SHP77 (cell line): ENCODE data around the gene ATG16L1.

Experiments
- DNase-seq, 2 experiments: peaks; one replicate each; lab custom pipeline; 2025; lab: John Stamatoyannopoulos, UW

Gene ATG16L1

GRCh38 chr2:233260661-233261060, 9.2 kb downstream of the ATG16L1 start:
- no peak for DNase-seq

- DNase-seq, result no peak
Measured at GRCh38 chr2:233261819-233262555, 10.5 kb downstream of the ATG16L1 start.

GRCh38 chr2:233262562-233262961, 11.1 kb downstream of the ATG16L1 start:
- no peak for DNase-seq

GRCh38 chr2:233263045-233263570, 11.6 kb downstream of the ATG16L1 start:
- no peak for DNase-seq

GRCh38 chr2:233264667-233265066, 13.2 kb downstream of the ATG16L1 start:
- no peak for DNase-seq

- no peak for DNase-seq
Measured at GRCh38 chr2:233265899-233266431, 14.5 kb downstream of the ATG16L1 start.

GRCh38 chr2:233266481-233266880, 15.0 kb downstream of the ATG16L1 start:
- DNase-seq, result no peak

GRCh38 chr2:233267516-233268245, 16.2 kb downstream of the ATG16L1 start:
- no peak for DNase-seq

- no peak for DNase-seq
Measured at GRCh38 chr2:233270366-233270765, 18.9 kb downstream of the ATG16L1 start.

- DNase-seq, result no peak
Measured at GRCh38 chr2:233270951-233271350, 19.5 kb downstream of the ATG16L1 start.

- no peak for DNase-seq
Measured at GRCh38 chr2:233271693-233272092, 20.2 kb downstream of the ATG16L1 start.

- no peak for DNase-seq
Measured at GRCh38 chr2:233273120-233273519, 21.6 kb downstream of the ATG16L1 start.

GRCh38 chr2:233275223-233275622, 23.8 kb downstream of the ATG16L1 start:
- no peak for DNase-seq

- DNase-seq, result no peak
Measured at GRCh38 chr2:233278921-233279320, 27.4 kb downstream of the ATG16L1 start.

- DNase-seq, result no peak
Measured at GRCh38 chr2:233280114-233280693, 28.7 kb downstream of the ATG16L1 start.

GRCh38 chr2:233281553-233281952, 30.1 kb downstream of the ATG16L1 start:
- DNase-seq, result no peak

- DNase-seq, result no peak
Measured at GRCh38 chr2:233281992-233282603, 30.6 kb downstream of the ATG16L1 start.

- no peak for DNase-seq
Measured at GRCh38 chr2:233285921-233286320, 34.4 kb downstream of the ATG16L1 start.

GRCh38 chr2:233287871-233288270, 36.4 kb downstream of the ATG16L1 start:
- no peak for DNase-seq

- DNase-seq, result no peak
Measured at GRCh38 chr2:233288663-233289062, 37.2 kb downstream of the ATG16L1 start.

GRCh38 chr2:233289648-233290047, 38.2 kb downstream of the ATG16L1 start:
- no peak for DNase-seq
